ENCODE data around the gene TRMT61B.

TRMT61B gene

DNA sequence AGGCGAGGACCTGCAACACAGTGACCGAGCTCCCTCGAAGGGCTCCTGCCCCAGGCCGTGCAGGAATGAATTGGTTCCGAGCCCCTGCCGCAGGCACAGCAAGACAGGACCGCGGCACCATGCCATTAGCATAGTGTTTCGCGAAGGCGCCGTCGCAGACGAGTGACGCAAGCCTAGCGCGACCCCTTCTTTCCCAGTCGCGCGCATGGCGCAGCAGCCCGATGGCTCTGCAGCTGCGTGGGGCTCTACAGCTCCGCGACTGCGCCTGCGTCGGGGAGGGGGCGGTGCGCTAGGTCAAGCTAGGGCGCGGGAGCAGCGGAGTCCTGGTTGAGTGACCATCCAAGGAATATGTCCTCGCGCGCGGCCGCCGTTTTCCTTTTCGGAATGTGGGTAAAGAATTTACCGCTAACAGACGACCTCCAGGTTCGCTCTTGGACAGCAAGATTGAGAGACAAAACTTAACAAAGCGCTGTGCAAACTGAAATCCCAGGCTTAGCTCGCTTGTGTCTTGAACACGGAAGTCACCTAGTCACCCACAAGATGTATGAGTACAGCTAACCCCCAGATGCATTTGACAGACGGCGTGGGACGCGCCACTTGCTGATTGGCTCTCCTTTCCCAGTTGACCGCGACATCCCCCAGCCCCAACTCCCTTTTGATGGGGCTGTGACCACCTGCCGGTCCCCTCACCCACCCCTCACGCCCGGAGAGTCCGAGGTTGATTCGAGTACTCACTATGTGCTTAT lies at the start of gene TRMT61B:
TRMT61B (minus strand) TSS at position 164 of the 746 bp plus-strand sequence; CDS start at position 132, 32 bp downstream.
- Histone ChIP-seq H3K27me3 (ENCODE audit: insufficient read depth, insufficient read length) (peaks cover 18% of the 10 kb centered on the region), H3K9ac (ENCODE audit: insufficient read length, low read depth) (peak within 1 kb of the TSS; percentile 90), H3K4me1 (ENCODE audit: insufficient read depth, insufficient read length) (no peaks in the 10 kb centered on the region), H3K4me3 (ENCODE audit: insufficient read length, low read depth) (peak within 1 kb of the TSS; percentile 95), H3K9me3 (ENCODE audit: insufficient read depth, low read length) (no peaks in the 10 kb centered on the region), H3K36me3 (ENCODE audit: insufficient read depth, insufficient read length, low read length) (peaks cover 14% of the 10 kb centered on the region)
- TF ChIP-seq ZNF274 (IDR thresholded peaks at IDR 0.05; ENCODE audit: low read depth, low read length) (no peak), SUZ12 (IDR thresholded peaks at IDR 0.05; ENCODE audit: extremely low read depth, insufficient read depth, insufficient read length) (no peak), YY1 (IDR thresholded peaks at IDR 0.05; ENCODE audit: insufficient read depth, insufficient read length) (peak; percentile 55)
- DNase-seq (ENCODE audit: low read depth, low spot score), result peak; percentile 96

DNA sequence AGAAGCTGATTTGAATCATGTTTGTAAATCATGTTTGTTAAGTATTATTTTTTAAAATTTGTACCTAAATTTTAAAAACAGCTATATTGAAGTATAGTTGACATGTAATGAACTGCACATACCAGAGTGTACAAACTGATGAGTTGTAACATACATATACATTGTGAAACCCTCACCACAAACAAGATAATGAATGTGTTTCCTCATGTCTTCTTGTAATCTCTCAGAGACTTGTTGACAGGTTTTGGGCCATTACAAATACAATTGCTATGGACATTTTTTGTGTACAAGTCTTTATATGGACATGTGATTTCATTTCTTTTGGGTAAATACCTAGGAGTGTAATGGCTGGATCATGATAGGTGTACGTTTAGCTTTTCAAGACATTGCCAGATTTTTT lies 45.8 kb upstream of the TRMT61B start:
- DNase-seq (ENCODE audit: low read depth, low spot score), result no peak
- peaks cover 62% of the 10 kb centered on the region for H3K36me3 ChIP-seq (ENCODE audit: insufficient read depth, insufficient read length, low read length)

GRCh38 chr2:28909655-28910353 lies 39.7 kb upstream of the TRMT61B start:
- TF ChIP-seq ZNF274 (IDR thresholded peaks at IDR 0.05; ENCODE audit: low read depth, low read length) (no peak), SUZ12 (IDR thresholded peaks at IDR 0.05; ENCODE audit: extremely low read depth, insufficient read depth, insufficient read length) (no peak), YY1 (IDR thresholded peaks at IDR 0.05; ENCODE audit: insufficient read depth, insufficient read length) (no peak)
- Histone ChIP-seq H3K27me3 (ENCODE audit: insufficient read depth, insufficient read length) (no peaks in the 10 kb centered on the region), H3K9ac (ENCODE audit: insufficient read length, low read depth) (no peak overlapping the region), H3K9me3 (ENCODE audit: insufficient read depth, low read length) (no peaks in the 10 kb centered on the region), H3K4me1 (ENCODE audit: insufficient read depth, insufficient read length) (no peaks in the 10 kb centered on the region), H3K36me3 (ENCODE audit: insufficient read depth, insufficient read length, low read length) (peaks cover 76% of the 10 kb centered on the region), H3K4me3 (ENCODE audit: insufficient read length, low read depth) (no peak overlapping the region)
- DNase-seq (ENCODE audit: low read depth, low spot score), result no peak

More for the DNA sequence above, 45.8 kb upstream of the TRMT61B start:
- H3K9me3 ChIP-seq (ENCODE audit: insufficient read depth, low read length), result no peaks in the 10 kb centered on the region
- TF ChIP-seq YY1 (IDR thresholded peaks at IDR 0.05; ENCODE audit: insufficient read depth, insufficient read length), result no peak
- no peak for TF ChIP-seq SUZ12 (IDR thresholded peaks at IDR 0.05; ENCODE audit: extremely low read depth, insufficient read depth, insufficient read length)
- no peak for TF ChIP-seq ZNF274 (IDR thresholded peaks at IDR 0.05; ENCODE audit: low read depth, low read length)
- H3K27me3 ChIP-seq (ENCODE audit: insufficient read depth, insufficient read length), result no peaks in the 10 kb centered on the region
- H3K4me3 ChIP-seq (ENCODE audit: insufficient read length, low read depth), result no peak overlapping the region
- H3K4me1 ChIP-seq (ENCODE audit: insufficient read depth, insufficient read length), result no peaks in the 10 kb centered on the region
- no peak overlapping the region for H3K9ac ChIP-seq (ENCODE audit: insufficient read length, low read depth)

DNA sequence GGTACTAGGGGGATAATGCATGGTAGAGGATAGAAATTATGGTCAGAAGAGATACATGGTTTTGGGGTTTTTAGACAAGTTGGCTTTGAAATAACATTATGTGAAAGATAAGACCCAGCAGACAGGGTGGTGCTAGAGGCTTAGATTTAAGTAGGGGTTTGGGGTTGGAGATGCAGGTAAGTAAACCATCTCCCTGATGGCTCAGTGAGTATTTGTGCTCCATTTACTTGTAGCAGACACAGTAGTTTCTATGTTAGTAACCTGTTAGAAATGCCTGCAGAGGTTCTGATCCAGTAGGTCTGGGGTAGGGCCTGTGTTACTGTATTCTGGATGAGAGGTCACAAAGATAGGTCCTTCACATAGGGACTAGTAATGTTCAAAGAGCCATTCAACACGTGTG lies 38.1 kb upstream of the TRMT61B start:
- DNase-seq (ENCODE audit: low read depth, low spot score), result no peak
- TF ChIP-seq YY1 (IDR thresholded peaks at IDR 0.05; ENCODE audit: insufficient read depth, insufficient read length) (no peak), SUZ12 (IDR thresholded peaks at IDR 0.05; ENCODE audit: extremely low read depth, insufficient read depth, insufficient read length) (no peak), ZNF274 (IDR thresholded peaks at IDR 0.05; ENCODE audit: low read depth, low read length) (no peak)
- Histone ChIP-seq H3K27me3 (ENCODE audit: insufficient read depth, insufficient read length) (no peaks in the 10 kb centered on the region), H3K4me3 (ENCODE audit: insufficient read length, low read depth) (no peak overlapping the region), H3K4me1 (ENCODE audit: insufficient read depth, insufficient read length) (no peaks in the 10 kb centered on the region), H3K9me3 (ENCODE audit: insufficient read depth, low read length) (no peaks in the 10 kb centered on the region), H3K9ac (ENCODE audit: insufficient read length, low read depth) (no peak overlapping the region), H3K36me3 (ENCODE audit: insufficient read depth, insufficient read length, low read length) (peaks cover 76% of the 10 kb centered on the region)

- no peak for TF ChIP-seq ZNF274 (IDR thresholded peaks at IDR 0.05; ENCODE audit: low read depth, low read length)
- TF ChIP-seq YY1 (IDR thresholded peaks at IDR 0.05; ENCODE audit: insufficient read depth, insufficient read length), result no peak
- no peak for TF ChIP-seq SUZ12 (IDR thresholded peaks at IDR 0.05; ENCODE audit: extremely low read depth, insufficient read depth, insufficient read length)
- H3K9me3 ChIP-seq (ENCODE audit: insufficient read depth, low read length), result no peaks in the 10 kb centered on the region
- H3K27me3 ChIP-seq (ENCODE audit: insufficient read depth, insufficient read length), result no peaks in the 10 kb centered on the region
- H3K9ac ChIP-seq (ENCODE audit: insufficient read length, low read depth), result no peak overlapping the region
- H3K4me1 ChIP-seq (ENCODE audit: insufficient read depth, insufficient read length), result no peaks in the 10 kb centered on the region
- no peak overlapping the region for H3K4me3 ChIP-seq (ENCODE audit: insufficient read length, low read depth)
- no peak for DNase-seq (ENCODE audit: low read depth, low spot score)
- peaks cover 81% of the 10 kb centered on the region for H3K36me3 ChIP-seq (ENCODE audit: insufficient read depth, insufficient read length, low read length)
Observed at GRCh38 chr2:28906821-28907220, 36.7 kb upstream of the TRMT61B start.

GRCh38 chr2:28906376-28906775 lies 36.3 kb upstream of the TRMT61B start:
- no peak for TF ChIP-seq YY1 (IDR thresholded peaks at IDR 0.05; ENCODE audit: insufficient read depth, insufficient read length)
- no peak for TF ChIP-seq SUZ12 (IDR thresholded peaks at IDR 0.05; ENCODE audit: extremely low read depth, insufficient read depth, insufficient read length)
- TF ChIP-seq ZNF274 (IDR thresholded peaks at IDR 0.05; ENCODE audit: low read depth, low read length), result no peak
- no peak overlapping the region for H3K9ac ChIP-seq (ENCODE audit: insufficient read length, low read depth)
- H3K9me3 ChIP-seq (ENCODE audit: insufficient read depth, low read length), result no peaks in the 10 kb centered on the region
- H3K27me3 ChIP-seq (ENCODE audit: insufficient read depth, insufficient read length), result no peaks in the 10 kb centered on the region
- no peak for DNase-seq (ENCODE audit: low read depth, low spot score)
- no peaks in the 10 kb centered on the region for H3K4me1 ChIP-seq (ENCODE audit: insufficient read depth, insufficient read length)
- H3K36me3 ChIP-seq (ENCODE audit: insufficient read depth, insufficient read length, low read length), result peaks cover 81% of the 10 kb centered on the region
- no peak overlapping the region for H3K4me3 ChIP-seq (ENCODE audit: insufficient read length, low read depth)

DNA sequence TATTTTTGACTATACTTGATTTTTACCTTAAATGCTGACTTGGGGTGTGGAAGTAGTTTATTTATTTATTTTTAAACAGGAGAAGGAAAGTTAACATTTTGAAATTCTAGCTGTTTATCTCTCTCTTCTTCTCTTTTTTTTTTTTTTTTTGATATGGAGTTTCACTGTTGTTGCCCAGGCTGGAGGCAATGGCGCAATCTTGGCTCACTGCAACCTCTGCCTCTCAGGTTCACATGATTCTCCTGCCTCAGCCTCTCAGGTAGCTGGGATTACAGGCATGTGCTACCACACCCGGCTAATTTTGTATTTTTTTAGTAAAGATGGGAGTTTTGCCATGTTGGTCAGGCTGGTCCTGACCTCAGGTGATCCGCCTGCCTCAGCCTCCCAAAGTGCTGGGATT lies 35.4 kb upstream of the TRMT61B start:
- H3K36me3 ChIP-seq (ENCODE audit: insufficient read depth, insufficient read length, low read length), result peaks cover 80% of the 10 kb centered on the region
- no peaks in the 10 kb centered on the region for H3K9me3 ChIP-seq (ENCODE audit: insufficient read depth, low read length)
- TF ChIP-seq SUZ12 (IDR thresholded peaks at IDR 0.05; ENCODE audit: extremely low read depth, insufficient read depth, insufficient read length) (no peak), ZNF274 (IDR thresholded peaks at IDR 0.05; ENCODE audit: low read depth, low read length) (no peak), YY1 (IDR thresholded peaks at IDR 0.05; ENCODE audit: insufficient read depth, insufficient read length) (no peak)
- H3K4me3 ChIP-seq (ENCODE audit: insufficient read length, low read depth), result no peak overlapping the region
- H3K4me1 ChIP-seq (ENCODE audit: insufficient read depth, insufficient read length), result no peaks in the 10 kb centered on the region
- no peak overlapping the region for H3K9ac ChIP-seq (ENCODE audit: insufficient read length, low read depth)
- no peak for DNase-seq (ENCODE audit: low read depth, low spot score)
- no peaks in the 10 kb centered on the region for H3K27me3 ChIP-seq (ENCODE audit: insufficient read depth, insufficient read length)

Data from NT2/D1 (cell line).